Activated CD8-positive, alpha-beta memory T cell treated with anti-CD3 and anti-CD28 coated beads, Interleukin-2, amount 50 U/mL, for 24 hours (primary cell): ENCODE results near the gene SULT2B1.
"Not testable (repeated sequence)": the region's sequence is repeated elsewhere in the genome, so short reads cannot be mapped to it uniquely, and the experiment has no call there.

Source experiments
- DNase-seq: peaks from one replicate; pipeline ENCODE4 v3.0.0-alpha.2; 2020; ENCODE audit errors: extremely low read depth

The SULT2B1 gene

DNA sequence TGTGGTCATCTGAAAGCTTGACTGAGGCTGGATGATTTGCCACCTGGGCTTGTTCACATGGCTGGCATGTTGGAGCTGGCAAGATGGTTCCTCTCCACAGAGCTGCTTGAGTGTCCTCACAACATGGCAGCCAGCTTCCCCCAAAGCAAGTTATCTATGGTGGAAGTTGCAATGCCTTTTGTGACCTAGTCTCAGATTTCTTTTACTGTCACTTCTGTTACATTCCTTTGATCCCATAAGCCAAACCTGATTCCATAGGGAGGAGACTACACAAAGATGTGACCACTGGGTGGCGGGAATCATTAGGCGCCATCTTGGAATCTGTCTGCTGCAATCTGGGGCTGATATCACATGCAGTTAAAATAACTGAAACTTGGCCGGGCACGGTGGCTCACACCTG is 22.8 kb upstream of the SULT2B1 start:
- no peak for DNase-seq

DNA sequence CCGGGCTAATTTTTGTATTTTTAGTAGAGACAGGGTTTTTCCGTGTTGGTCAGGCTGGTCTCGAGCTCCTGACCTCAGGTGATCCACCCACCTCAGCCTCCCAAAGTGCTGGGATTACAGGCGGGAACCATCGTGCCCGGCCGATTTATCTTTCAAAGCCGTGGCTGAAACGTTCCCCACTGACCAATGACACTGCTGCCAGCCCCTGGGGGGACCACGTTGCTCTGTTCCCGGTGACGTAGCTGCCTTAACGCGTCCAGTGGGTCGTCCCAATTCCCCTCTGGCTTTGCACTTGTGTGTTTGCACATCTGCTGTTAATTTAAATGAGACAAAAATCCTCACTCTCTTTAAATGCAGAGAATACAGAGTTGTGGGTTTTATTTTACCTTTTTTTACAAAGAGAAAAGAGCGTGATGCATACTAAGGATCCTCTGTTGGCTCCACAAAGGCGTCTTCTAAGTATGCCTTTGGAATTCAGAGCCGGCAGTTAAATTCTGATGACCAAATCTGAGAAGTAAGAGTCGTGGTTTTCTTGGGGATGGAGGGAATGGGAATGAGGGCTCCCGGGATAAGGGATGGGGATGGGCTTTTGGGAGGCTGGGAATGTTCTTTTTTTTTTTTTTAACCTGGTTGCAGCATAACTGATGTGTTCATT is 21.8 kb upstream of the SULT2B1 start:
- DNase-seq, result no peak

DNA sequence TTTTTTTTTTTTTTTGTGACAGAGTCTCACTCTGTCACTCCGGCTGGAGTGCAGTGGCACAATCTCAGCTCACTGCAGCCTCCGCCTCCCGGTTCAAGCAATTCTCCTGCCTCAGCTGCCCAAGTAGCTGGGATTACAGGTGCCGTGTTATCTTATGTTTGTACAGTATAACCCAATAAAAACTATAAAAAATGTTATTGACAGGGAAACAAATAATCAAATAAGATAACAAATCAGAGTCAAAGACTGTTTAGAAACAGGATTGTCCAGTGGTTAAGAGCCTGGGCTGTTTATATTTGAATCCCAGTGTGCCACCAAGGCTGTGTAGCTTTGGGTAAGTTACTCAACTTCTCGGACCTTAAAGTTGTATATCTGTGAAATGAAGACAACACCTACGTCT is 21.2 kb upstream of the SULT2B1 start:
- no peak for DNase-seq

DNA sequence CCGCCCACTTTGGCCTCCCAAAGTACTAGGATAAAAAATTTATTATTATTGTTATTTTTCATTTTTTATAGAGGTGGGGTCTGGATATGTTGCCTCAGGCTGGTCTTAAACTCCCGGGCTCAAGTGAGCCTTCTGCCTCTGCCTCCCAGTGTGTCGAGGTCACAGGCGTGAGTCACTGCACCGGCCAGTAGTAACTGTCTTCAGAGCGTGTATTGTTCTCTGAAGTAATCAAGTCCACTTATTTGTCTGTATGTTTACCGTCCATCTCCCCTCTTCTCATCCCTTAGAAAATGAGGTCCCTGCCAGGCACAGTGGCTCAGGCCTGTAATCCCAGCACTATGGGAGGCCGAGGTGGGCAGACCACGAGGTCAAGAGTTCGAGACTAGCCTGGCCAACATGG is 18.2 kb upstream of the SULT2B1 start:
- DNase-seq, result no peak

DNA sequence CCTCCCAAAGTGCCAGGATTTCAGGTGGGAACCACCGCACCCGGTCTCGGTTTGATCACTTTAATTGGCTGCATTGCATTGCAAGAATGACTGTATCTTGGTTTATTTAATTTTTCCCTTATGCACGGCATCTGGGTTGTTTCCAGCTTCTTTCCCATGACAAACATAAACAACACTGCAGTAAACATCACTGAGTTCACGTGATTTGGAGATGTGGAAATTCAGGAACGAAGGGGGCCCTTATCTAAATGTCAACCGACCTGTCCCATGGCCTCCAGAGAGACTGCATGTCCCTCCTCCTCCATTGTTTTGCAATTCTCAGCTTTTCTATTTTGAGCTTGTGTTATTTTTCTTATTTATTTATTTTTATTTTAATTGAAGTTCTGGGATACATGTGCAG is 14.4 kb upstream of the SULT2B1 start:
- no peak for DNase-seq

DNA sequence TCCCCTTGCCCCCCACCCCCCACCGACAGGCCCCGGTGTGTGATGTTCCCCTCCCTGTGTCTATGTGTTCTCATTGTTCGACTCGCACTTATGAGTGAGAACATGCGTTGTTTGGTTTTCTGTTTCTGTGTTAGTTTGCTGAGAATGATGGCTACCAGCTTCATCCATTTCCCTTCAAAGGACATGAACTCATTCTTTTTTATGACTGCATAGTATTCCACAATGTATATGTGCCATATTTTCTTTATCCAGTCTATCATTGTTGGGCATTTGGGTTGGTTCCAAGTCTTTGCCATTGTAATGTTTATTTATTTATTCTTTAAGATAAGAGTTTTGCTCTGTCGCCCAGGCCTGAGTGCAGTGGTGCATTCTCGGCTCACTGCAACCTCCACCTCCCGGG is 13.9 kb upstream of the SULT2B1 start:
- not testable (repeated sequence) for DNase-seq

DNA sequence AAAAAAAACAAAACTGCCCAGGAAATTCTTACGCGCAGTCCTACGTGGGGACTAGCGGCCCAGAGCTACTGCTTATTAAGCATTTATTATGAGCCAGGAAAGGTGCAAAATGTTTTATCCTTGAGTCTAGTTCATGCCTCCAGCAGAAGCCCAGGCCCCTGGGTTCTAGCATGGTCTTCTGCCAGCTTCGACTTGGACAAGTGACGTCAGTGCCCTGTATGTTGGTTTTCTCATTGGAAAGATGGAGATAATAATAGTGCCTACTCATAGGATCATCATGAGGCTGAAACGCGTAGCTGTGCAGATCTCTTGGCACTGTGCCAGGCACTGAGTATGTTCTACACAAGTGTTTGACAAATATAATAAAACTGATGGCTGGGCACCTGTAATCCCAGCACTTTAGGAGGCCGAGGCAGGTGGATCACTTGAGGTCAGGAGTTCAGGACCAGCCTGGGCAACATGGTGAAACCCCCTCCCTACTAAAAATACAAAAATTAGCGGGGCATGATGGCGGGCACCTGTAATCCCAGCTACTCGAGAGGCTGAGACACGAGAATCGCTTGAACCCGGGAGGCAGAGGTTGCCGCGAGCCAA is 12.4 kb upstream of the SULT2B1 start:
- DNase-seq, result no peak

DNA sequence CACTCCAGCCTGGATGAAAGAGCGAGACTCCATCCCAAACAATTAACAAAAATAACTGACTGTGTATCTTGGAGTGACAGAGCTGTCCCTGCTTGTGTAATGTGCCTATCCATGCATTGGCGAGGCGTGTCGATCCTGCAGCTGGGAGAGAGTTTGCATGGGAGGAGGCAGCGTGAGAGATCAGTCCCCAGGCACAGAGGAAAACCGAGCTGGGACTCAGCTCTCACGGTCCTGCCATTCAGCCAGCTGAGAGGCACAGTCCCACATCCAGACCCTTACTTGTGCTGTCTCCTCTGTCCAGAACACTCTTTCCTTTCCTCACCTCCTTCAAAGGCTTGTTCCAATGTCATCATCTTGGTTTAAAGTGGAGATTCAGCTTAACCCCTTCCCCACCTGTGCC is 11.9 kb upstream of the SULT2B1 start:
- DNase-seq, result no peak

DNA sequence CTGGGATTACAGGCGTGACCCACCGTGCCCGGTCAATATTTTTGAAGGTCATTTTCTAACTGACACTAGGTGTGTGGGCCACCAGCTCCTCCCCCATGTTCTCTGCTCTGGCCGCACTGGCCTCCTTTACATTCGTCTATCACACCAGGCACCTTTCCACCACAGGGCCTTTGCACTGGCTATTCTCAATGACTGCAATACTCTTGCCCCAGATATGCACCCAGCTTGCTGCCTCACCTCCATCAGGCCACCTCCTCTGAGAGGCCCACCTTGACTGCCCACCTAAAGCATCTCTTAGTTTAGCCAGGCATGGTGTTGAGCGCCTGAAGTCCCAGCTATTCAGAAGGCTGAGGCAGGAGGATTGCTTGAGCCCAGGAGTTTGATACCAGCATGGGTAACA is 10.2 kb upstream of the SULT2B1 start:
- no peak for DNase-seq

DNA sequence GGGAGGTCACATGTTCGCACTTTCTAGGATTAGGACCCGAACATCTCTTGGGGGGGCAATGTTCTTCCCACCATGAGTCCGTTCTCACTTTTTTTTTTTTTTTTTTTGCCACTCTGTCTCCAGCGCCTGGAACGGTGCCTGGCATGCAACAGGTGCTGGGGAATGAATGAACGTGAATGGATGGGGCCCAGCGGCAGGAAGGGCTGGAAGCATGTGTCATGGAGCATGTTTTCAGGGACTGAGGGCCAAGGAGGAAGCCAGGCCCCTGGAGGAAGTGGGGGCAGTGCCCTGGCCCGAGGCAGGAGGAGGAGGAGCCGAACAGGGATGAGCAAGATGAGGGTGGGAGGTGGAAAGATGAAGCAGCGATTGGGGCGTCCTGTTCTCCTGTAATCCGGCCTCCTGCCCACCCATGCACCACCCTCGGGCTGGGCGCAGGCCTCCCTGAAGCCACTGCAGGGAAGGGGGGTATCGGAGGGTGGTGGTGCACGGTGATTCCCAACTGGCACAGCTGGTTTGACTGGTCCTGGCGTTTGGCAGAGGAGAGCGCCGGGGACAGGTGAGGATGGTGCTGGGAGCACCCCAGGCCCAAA is 8.8 kb upstream of the SULT2B1 start:
- DNase-seq, result no peak

DNA sequence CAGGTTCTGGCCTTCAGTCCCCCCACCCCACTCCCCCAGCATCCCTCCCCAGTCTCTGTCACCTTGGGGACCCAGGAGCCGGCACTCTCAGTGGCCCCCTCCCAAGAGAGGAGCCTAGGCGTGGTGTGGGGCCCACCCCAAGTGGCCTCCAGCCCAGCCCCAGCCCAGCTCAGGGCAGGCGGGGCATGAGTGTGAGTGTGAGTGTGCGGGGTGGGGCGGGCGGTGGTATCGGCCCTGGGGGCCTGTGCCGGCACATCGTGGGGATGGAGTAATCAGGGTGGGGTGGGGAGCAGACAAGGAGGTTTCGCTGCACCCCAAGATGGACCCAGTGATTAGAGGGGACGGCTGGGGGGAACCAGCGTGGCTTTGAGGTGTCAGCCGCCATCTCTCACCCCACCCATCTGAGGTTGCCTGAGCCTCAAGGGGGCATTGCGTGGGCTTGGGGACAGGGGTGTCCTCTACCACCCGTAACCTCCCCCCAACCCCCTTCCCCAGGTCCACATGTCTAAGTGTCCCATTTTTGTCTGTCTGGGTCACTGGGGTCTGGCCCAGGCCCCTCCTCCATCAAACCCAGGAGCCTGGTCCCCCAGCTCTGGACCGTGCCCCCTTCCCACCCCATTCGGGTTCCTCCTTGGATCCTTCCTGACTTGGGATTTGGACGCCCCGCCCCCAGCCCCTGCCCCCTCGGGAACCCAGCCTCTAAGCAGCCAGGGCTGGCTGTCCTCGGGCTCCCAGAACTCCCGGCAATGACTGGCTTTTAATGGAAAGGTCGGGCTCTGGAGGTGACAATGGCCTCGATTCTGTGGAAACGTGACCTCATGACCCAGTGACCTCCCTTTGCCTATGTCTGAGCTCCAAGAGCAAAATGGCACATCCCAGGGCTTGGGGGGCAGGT is 6.9 kb upstream of the SULT2B1 start:
- no peak for DNase-seq

DNA sequence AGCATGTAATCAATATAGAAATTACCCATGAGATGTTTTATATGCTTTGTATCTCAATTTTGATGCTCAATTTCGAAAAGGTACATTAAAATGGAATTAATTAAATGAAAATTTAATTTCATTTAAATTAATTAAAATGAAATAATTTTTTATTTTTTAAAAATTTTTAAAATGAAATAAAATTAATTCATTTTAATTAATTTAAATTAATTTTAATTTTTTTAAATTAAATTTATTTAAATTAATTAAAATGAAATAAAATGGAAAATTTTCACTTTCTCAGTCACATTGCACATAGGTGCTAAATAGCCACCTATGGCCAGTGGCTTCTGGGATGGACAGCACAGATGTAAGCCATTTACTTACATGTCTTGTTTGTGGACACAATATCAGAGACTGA is 4.2 kb upstream of the SULT2B1 start:
- DNase-seq, result no peak

DNA sequence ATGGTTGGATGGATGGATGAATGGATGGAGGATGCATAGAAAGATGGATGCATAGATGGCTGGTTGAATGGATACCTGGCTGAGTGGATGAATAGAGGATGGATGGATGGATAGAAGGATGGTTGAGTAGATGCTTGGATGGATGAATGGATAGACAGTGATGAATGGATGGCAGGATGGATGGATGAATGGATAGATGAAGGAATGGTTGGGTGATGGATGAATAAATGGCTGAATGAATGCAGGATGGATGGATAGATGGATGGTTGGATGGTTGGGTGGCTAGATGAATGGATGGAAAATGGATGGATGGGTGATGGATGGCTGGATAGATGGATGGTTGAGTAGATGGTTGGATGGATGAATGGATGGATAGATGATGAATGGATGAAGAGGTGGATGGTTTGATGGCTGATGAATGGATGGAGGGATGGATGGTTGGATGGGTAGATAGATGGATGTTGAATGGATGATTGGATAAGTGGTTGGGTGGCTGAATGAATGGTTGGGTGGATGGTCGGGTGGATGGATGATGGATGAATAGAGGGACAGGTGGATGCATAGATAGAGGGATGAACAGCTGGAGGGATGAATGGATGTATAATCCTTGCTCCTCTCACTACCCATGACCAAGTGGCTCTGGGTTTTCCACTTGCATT is 3.6 kb upstream of the SULT2B1 start:
- no peak for DNase-seq

DNA sequence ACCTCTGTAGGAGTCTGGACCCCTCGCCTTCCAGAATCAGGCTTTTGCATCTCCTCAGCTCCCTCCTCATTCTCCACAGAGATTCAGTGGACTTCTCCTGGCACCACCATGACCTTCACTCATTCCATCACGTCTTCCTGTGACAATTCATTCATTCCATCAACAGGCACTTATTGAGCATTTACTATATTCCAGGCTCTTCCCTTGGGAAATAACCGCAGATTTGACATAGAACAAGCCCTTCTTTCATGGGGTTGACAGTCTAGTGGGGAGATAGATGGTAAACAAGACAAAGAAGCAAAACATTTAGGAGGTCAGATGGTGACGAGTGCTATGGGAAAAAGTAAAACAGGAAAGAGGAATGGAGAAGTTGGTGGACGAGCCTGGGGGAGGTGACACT is 2.6 kb upstream of the SULT2B1 start:
- DNase-seq, result no peak

DNA sequence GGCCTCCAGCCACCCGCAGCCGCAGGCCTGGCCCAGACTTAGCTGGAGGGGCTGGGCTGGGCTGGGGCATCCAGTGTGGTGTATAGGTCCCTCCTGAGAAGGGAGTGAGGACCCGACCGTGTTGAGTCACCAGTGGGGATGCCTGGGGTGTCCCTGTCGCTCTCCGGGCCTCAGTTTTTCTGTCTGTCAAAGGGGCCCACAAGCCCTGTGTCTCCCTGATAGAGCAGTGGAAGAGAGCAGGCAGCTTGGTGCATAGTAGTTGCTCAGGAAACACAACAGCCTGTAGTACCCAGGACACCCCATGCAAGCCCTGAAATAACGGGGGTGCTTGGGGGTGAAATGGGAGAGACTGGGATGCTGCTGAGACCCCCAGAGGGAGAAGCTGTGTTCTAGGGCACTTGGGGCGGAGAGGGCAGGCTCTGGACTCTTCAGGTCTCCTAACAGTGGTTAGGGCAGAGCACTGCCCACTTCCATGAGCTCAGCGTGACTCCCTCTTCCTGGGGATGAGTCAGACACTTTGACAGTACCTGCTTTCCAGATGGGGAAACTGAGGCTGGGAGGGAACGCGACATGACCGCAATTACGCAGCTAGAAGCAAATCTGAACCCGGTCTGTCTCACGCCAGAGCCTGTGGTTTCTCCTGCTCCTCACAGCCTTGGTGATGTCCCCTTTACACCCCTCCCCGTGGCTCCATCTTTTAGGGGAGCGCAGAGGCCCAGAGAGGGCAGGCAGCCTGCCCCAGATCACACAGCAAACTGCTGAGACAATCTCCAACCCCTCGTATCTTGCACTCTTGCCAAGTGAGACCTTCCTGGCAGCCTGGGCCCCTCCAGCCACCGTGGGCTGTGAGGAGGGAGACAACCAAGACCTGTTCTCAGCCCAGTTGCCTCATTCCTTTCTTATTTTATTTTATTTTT is 692 bp downstream of the SULT2B1 start:
- DNase-seq, result no peak

DNA sequence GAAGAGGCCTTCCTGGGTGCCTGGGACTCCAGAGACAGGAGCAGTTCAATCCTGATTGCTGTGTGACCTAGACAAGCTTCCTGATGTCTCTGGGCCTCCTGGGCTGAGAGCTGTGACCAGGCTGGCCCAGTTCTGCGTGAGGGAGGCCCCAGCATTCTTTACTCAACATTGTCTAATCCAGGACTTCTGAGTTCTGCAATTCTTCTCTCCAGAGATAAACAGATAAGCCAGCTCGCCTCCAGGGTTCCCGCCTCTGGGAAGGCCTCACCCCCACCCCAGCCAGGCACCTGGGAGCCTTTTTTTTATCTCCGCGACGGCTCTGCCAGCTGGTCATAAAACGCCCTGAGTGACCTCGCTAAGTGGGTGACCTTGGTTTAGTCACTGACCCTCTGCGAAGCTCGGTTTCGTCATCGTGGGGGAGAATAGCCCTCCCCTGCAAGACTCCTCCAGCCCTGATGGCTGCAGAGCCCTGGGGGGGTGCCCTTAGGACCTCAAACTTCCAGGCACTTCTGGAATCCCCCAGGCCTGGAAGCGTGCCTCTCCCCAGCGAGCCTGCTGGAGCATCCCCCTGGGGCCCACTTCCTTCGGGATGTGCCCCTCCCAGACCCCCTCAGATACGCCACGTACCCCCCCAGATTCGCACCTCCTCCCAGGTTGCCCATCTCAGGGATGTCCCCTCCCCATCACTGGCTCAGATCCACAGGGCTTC is 1.9 kb downstream of the SULT2B1 start:
- no peak for DNase-seq

DNA sequence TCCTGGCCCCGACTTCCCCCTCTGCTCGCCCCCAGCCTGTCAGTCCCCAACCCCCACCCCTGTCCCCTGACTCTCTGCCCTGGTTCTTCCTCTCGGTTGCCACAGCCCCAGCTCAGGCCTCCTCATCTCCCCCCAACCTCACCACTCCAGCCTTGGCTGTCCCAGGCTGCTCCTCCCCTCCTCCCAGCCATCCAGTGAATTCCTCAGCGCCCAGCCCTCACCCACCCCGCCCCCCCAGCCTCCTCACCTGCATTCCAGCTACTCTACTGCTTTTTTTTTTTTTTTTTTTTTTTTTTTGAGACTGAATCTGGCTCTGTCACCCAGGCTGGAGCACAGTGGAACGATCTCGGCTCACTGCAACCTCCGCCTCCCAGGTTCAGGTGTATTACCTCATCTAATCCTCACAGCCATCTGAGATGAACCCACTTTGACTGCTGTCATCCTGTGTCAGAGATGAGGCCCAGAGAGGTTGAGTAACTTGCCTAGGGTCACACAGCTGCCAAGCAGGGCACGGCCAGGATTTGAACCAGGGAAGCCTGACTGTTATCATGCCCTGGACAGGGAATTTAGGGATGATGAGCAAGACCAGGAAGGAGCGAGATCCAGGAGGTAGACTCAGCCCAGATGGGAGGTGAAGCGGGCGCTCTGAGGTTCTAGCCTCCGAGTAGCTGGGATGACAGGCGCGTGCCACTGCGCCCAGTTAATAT is 2.6 kb downstream of the SULT2B1 start:
- DNase-seq, result no peak

DNA sequence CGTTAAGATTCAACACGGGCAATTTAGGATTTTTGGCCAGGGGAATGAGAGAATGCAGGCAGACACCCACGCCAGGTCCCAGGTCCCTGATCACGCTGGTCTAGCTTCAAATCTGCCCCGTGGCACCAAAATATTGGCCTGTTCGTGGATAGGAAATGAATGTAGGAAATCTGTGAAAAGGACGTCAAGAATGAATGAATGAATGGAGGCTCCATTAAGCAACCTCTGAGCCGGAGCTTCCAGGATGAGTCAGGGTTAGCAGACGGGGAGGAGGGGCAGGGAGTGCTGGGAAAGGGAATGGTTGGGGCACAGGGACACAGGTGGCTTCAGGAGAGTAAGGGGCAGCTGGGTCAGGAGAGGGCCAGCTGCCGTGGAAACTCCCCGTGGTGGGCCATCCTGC is 4.2 kb downstream of the SULT2B1 start:
- DNase-seq, result no peak

DNA sequence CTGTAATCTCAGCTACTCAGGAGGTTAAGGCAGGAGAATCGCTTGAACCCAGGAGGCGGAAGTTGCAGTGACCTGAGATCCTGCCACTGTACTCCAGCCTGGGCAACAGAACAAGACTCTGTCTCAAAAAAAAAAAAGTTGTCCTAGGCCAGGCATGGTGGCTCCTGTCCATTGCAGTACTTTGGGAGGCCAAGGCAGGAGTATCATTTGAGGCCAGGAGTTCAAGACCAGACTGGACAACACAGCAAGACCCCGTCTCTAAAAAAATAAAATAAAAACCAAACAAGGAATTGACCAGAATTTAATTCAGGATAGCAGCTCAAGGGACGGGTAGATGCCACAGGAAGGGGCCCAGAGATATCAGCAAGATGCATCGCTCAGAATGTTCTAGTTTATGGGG is 4.9 kb downstream of the SULT2B1 start:
- no peak for DNase-seq
